Smooth muscle cell (in vitro differentiated cells): Measurements from ENCODE around the gene TMEM200B. TPM values are rescaled to one million over a fixed set of nuclear protein-coding genes. Genes with fewer than 3 reads are reported as not detected.

Experiments used
- DNase-seq: peaks from one replicate; lab custom pipeline; 2025; ENCODE audit not compliant: unreplicated experiment; lab: John Stamatoyannopoulos, UW
- H2AFZ ChIP-seq: fragments of 200-600 bp; sonication (generic); 2 replicates; pipeline ENCODE4 v1.6.0; 2016; ENCODE audit warnings: antibody characterized with exemption, low read depth, mild to moderate bottlenecking
- H3F3A ChIP-seq: fragments of 200-600 bp; sonication (generic); 2 replicates; pipeline ENCODE4 v1.6.0; 2017; ENCODE audit warnings: antibody characterized with exemption, low read depth
- H3K27ac ChIP-seq: fragments of 200-600 bp; sonication (generic); 2 replicates; pipeline ENCODE4 v1.5.1; 2016; ENCODE audit warnings: low read depth, mild to moderate bottlenecking
- H3K27me3 ChIP-seq: fragments of 200-600 bp; sonication (generic); 2 replicates; pipeline ENCODE4 v1.6.1; 2016; ENCODE audit warnings: low read depth, mild to moderate bottlenecking
- H3K36me3 ChIP-seq: fragments of 200-600 bp; sonication (generic); 2 replicates; pipeline ENCODE4 v1.5.1; 2016; ENCODE audit warnings: low read depth
- H3K4me1 ChIP-seq: fragments of 200-600 bp; sonication (generic); 2 replicates; pipeline ENCODE4 v1.5.1; 2016; ENCODE audit warnings: low read depth
- H3K4me2 ChIP-seq: fragments of 200-600 bp; sonication (generic); 2 replicates; pipeline ENCODE4 v1.6.0; 2016; ENCODE audit warnings: mild to moderate bottlenecking
- H3K4me3 ChIP-seq: fragments of 200-600 bp; sonication (generic); 2 replicates; pipeline ENCODE4 v1.5.1; 2016; ENCODE audit warnings: mild to moderate bottlenecking
- H3K79me2 ChIP-seq: fragments of 200-600 bp; sonication (generic); 2 replicates; pipeline ENCODE4 v1.6.0; 2016; ENCODE audit warnings: low read depth, mild to moderate bottlenecking
- H3K9ac ChIP-seq: fragments of 200-600 bp; sonication (generic); 2 replicates; pipeline ENCODE4 v1.6.0; 2016; ENCODE audit warnings: low read depth
- H3K9me3 ChIP-seq: fragments of 200-600 bp; sonication (generic); replicated peaks from 2 replicates; pipeline ENCODE4 v1.5.1; 2016; ENCODE audit warnings: low read depth
- H4K20me1 ChIP-seq: fragments of 200-600 bp; sonication (generic); 2 replicates; pipeline ENCODE4 v1.6.0; 2016; ENCODE audit warnings: low read depth
- WGBS: methylation state at CpG from one replicate; pipeline ENCODE4 v1.1.7; 2016; ENCODE audit warnings: low lambda C conversion rate; 5-methylcytosine and 5-hydroxymethylcytosine counted together
- polyA plus RNA-seq: library from polyadenylated mRNA; unstranded; fragments of >200 nt; fragmentation: Nextera tagmentation; extraction: Ambion mirVana; gene quantifications from 2 replicates; pipeline ENCODE4 v1.2.1, GENCODE V29; 2016
- total RNA-seq: library from RNA; depleted of rRNA; stranded (reverse); fragments of >200 nt; gene quantifications from 2 replicates; pipeline ENCODE4 v1.2.3, GENCODE V29; 2014
- TF ChIP-seq, protein P1 (sequence below): fragments of 200-600 bp; sonication (generic); IDR thresholded peaks from 2 replicates; pipeline ENCODE4 v1.5.1; 2017; ENCODE audit warnings: borderline replicate concordance, mild to moderate bottlenecking, antibody characterized with exemption; ENCODE audit not compliant: insufficient read depth, poor library complexity, severe bottlenecking

The TMEM200B gene
- total and polyA plus RNA-seq, 2 experiments from 2014 or later = 20.5 to 33.2 TPM

DNA sequence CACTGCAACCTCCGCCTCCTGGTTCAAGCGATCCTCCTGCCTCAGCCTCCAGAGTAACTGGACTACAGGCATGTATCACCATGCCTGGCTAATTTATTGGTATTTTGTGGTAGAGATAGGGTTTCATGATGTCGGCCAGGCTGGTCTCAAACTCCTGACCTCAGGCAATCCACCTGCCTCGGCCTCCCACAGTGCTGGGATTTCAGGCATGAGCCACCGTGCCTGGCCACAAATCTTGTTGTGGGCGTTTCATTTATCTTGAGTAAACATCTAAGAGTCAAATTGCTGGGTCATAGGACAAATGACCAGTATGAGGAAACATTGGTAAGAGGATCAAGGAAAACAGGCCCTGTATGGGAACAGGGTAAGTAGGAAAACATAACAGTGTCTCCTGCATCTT lies 17.9 kb downstream of the TMEM200B start:
- no peaks in the 10 kb centered on the region for H4K20me1 ChIP-seq
- no peak overlapping the region for H2AFZ ChIP-seq
- H3K27me3 ChIP-seq = no peaks in the 10 kb centered on the region
- H3K9me3 ChIP-seq = no peaks in the 10 kb centered on the region
- no peak overlapping the region for H3K9ac ChIP-seq
- 62% methylated on average over 6 of the region's 6 CpGs for WGBS
- H3K27ac ChIP-seq = no peak overlapping the region
- H3K4me1 ChIP-seq = no peaks in the 10 kb centered on the region
- no peaks in the 10 kb centered on the region for H3K36me3 ChIP-seq
- TF ChIP-seq, protein P1, sequence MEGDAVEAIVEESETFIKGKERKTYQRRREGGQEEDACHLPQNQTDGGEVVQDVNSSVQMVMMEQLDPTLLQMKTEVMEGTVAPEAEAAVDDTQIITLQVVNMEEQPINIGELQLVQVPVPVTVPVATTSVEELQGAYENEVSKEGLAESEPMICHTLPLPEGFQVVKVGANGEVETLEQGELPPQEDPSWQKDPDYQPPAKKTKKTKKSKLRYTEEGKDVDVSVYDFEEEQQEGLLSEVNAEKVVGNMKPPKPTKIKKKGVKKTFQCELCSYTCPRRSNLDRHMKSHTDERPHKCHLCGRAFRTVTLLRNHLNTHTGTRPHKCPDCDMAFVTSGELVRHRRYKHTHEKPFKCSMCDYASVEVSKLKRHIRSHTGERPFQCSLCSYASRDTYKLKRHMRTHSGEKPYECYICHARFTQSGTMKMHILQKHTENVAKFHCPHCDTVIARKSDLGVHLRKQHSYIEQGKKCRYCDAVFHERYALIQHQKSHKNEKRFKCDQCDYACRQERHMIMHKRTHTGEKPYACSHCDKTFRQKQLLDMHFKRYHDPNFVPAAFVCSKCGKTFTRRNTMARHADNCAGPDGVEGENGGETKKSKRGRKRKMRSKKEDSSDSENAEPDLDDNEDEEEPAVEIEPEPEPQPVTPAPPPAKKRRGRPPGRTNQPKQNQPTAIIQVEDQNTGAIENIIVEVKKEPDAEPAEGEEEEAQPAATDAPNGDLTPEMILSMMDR = no peak
- no peaks in the 10 kb centered on the region for H3K79me2 ChIP-seq
- H3F3A ChIP-seq = no peaks in the 10 kb centered on the region
- H3K4me3 ChIP-seq = no peak overlapping the region
- DNase-seq = no peak
- H3K4me2 ChIP-seq = no peak overlapping the region

- no peak for DNase-seq
- Histone ChIP-seq H3K27ac (no peak overlapping the region), H3K9me3 (no peaks in the 10 kb centered on the region), H3K36me3 (no peaks in the 10 kb centered on the region), H3K79me2 (no peaks in the 10 kb centered on the region), H3K27me3 (no peaks in the 10 kb centered on the region), H3K4me1 (no peaks in the 10 kb centered on the region), H4K20me1 (no peaks in the 10 kb centered on the region), H3K9ac (no peak overlapping the region), H3K4me2 (no peak overlapping the region), H3K4me3 (no peak overlapping the region), H2AFZ (no peak overlapping the region), H3F3A (no peaks in the 10 kb centered on the region)
- TF ChIP-seq, protein P1 = no peak
- 100% methylated on average over 1 of the region's 1 CpG for WGBS
Measured at GRCh38 chr1:29100487-29100886, 23.2 kb downstream of the TMEM200B start.

DNA sequence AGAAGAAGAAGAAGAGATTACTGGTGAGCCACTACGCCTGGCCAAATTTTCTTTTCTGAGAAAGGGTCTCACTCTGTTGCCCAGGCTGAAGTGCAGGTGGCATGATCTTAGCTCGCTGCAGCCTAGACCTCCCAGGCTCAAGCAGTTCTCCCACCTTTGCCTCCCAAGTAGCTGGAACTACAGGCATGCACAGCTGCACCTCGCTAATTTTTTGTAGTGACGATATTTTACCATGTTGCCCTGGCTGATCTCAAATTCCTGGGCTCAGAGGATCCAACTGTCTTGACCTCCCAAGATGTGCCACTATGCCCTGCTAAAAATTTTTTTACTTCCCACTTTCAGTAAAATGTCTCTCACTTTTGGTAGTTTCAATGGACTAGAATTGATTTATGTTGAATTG lies 24.4 kb downstream of the TMEM200B start:
- Histone ChIP-seq H3K79me2 (no peaks in the 10 kb centered on the region), H3K9ac (no peak overlapping the region), H3K27me3 (no peaks in the 10 kb centered on the region), H3K4me3 (no peak overlapping the region), H3F3A (no peaks in the 10 kb centered on the region), H3K36me3 (no peaks in the 10 kb centered on the region), H3K27ac (no peak overlapping the region), H3K9me3 (no peaks in the 10 kb centered on the region), H4K20me1 (no peaks in the 10 kb centered on the region), H2AFZ (no peak overlapping the region), H3K4me1 (no peaks in the 10 kb centered on the region), H3K4me2 (no peak overlapping the region)
- no peak for DNase-seq
- TF ChIP-seq, protein P1 = no peak
- 98% methylated on average over 4 of the region's 4 CpGs for WGBS

- TF ChIP-seq, protein P1 = no peak
- no peak overlapping the region for H3K9ac ChIP-seq
- no peak for DNase-seq
- no peak overlapping the region for H3K27ac ChIP-seq
- no peak overlapping the region for H3K4me2 ChIP-seq
- H3K79me2 ChIP-seq = no peaks in the 10 kb centered on the region
- no peaks in the 10 kb centered on the region for H3K27me3 ChIP-seq
- H2AFZ ChIP-seq = no peak overlapping the region
- H3K4me3 ChIP-seq = no peak overlapping the region
- no peaks in the 10 kb centered on the region for H3K9me3 ChIP-seq
- no peaks in the 10 kb centered on the region for H4K20me1 ChIP-seq
- no peaks in the 10 kb centered on the region for H3K36me3 ChIP-seq
- 83% methylated on average over 4 of the region's 4 CpGs for WGBS
- H3F3A ChIP-seq = no peaks in the 10 kb centered on the region
- H3K4me1 ChIP-seq = no peaks in the 10 kb centered on the region
Measured at GRCh38 chr1:29096231-29096886, 27.3 kb downstream of the TMEM200B start.
